ENCODE measurements around the gene IGSF5.
"Not testable (repeated sequence)": the region's sequence is repeated elsewhere in the genome, so short reads cannot be mapped to it uniquely, and the experiment has no call there.

Gene IGSF5

DNA sequence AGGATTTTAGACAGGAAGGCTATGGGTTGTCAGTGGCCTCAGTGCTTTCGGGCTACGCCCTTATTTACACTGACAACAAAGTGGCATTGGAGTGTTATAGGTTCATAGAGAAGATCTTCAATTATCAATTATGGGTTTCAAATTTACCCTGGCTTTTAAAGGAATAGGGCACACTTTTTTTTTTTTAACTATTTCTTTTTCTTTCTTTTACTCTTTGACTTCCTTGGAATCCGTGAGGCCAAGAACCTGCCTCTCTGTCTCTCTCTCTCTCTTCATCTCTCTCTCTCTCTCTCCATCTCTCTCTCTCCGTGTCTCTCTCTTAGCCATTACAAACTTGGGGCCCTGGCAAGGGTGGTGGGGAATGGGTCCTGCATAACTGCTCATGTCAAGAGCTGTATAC lies at the start of gene IGSF5:
Gene IGSF5 (plus strand): TSS at position 301 of the 400 bp plus-strand sequence. CDS start 327 bp downstream, outside the sequence.
- DNase-seq (ENCODE audit: low read depth) = not testable (repeated sequence)

DNA sequence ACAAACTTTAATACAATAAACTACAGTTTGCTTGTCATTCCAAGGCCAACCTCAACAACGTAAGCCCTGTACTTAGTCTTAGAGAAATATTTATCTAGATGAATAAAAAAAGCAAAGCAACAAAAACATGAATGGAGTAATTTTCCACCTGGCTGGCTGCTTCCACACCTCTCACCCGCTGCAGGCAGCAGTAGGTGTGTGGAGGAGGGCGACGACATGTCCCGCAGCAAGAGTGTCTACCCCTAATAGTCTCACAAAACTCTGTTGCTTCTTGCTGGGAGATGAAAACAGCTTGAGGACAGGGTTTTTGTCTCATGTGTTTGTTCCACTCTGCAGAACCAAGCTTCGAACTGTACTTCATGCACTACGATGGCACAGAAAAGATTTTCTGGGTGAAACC lies 48.8 kb upstream of the IGSF5 start:
- no peak for DNase-seq (ENCODE audit: low read depth)
- H3K4me3 ChIP-seq (ENCODE audit: low read length) = no peak overlapping the region
- TF ChIP-seq, protein P1, sequence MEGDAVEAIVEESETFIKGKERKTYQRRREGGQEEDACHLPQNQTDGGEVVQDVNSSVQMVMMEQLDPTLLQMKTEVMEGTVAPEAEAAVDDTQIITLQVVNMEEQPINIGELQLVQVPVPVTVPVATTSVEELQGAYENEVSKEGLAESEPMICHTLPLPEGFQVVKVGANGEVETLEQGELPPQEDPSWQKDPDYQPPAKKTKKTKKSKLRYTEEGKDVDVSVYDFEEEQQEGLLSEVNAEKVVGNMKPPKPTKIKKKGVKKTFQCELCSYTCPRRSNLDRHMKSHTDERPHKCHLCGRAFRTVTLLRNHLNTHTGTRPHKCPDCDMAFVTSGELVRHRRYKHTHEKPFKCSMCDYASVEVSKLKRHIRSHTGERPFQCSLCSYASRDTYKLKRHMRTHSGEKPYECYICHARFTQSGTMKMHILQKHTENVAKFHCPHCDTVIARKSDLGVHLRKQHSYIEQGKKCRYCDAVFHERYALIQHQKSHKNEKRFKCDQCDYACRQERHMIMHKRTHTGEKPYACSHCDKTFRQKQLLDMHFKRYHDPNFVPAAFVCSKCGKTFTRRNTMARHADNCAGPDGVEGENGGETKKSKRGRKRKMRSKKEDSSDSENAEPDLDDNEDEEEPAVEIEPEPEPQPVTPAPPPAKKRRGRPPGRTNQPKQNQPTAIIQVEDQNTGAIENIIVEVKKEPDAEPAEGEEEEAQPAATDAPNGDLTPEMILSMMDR (conservative IDR thresholded peaks at IDR 0.05; ENCODE audit: low read length) = no peak

More for the DNA sequence above, at the start of gene IGSF5:
- not testable (repeated sequence) for H3K4me3 ChIP-seq (ENCODE audit: low read length)

DNA sequence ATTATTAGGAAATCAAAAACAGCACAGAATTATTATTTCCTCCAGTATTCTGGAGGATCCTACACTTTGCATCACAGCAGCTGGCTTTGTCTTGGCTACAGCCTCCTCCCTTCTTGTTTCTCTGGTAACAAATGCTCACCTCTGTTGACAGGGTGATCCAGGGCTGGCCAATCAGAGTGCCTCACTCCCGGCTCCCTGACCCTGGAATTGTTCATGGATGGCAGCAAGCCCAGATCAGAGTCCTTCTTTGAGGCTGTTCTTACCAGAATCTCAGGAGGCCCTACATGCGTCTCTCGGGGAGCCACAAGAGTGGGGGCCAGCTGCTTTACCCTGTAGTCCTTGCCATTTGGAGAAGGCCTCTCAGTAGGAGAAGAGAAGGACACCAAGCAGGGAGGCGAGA lies 48.4 kb upstream of the IGSF5 start:
- TF ChIP-seq, protein P1 (conservative IDR thresholded peaks at IDR 0.05; ENCODE audit: low read length) = no peak
- no peak for DNase-seq (ENCODE audit: low read depth)
- H3K4me3 ChIP-seq (ENCODE audit: low read length) = no peak overlapping the region

DNA sequence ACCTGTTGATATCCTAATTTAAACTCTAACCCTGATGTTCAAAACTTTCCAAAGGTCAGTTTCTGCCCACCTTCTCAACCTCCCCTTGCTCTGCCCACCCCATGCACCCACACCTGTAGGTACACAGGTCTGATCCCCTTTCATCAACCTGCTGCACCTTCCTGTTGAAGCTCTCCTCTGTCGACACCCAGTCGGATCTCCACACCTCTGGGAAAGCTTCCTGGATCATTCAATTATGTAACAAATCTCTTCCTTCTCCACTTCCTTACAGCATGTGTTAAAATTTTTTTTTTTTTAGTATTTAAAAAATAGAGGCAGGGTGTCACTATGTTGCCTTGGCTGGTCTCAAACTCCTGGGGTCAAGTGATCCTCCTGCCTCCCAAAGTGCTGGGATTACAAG lies 44.7 kb upstream of the IGSF5 start:
- no peak overlapping the region for H3K4me3 ChIP-seq (ENCODE audit: low read length)
- TF ChIP-seq, protein P1 (conservative IDR thresholded peaks at IDR 0.05; ENCODE audit: low read length) = no peak
- no peak for DNase-seq (ENCODE audit: low read depth)

DNA sequence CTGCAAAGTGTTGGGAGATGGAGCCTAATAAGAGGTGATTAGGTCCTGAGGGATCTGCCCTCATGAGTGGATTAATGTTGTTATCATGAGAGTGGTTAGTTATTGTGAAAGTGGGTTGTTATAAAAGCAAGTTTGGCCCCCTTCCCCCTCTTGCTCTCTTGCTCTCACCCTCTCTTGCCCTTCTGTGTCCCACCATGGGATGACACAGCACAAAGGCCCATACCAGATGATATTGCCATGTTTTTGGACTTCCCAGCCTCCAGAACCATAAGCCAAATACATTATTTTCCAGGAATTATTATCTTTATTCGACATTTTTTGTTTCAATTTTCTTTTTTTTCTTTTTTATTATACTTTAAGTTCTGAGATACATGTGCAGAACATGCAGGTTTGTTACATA lies 41.4 kb upstream of the IGSF5 start:
- H3K4me3 ChIP-seq (ENCODE audit: low read length) = no peak overlapping the region
- TF ChIP-seq, protein P1 (conservative IDR thresholded peaks at IDR 0.05; ENCODE audit: low read length) = no peak
- DNase-seq (ENCODE audit: low read depth) = no peak

DNA sequence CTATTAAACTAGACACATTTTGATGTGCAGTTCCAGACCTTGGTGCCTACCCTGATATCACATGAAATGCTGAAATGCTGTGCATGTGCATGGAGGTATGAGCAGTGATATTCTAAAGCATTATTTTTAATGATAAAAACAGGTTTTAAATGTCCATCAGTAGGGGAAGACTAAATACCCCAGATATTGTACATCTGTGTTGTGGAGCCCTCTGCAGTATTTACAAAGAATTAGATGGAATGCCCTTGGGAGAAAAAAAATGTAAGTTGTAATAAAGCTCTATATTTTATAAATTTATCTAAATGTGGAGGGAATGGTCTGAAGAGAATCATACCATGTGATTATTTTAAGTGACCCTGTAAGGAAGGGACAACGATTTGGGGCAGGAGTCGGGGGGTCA lies 39.1 kb upstream of the IGSF5 start:
- TF ChIP-seq, protein P1 (conservative IDR thresholded peaks at IDR 0.05; ENCODE audit: low read length) = peak; percentile 44
- DNase-seq (ENCODE audit: low read depth) = peak; percentile 27
- H3K4me3 ChIP-seq (ENCODE audit: low read length) = no peak overlapping the region

DNA sequence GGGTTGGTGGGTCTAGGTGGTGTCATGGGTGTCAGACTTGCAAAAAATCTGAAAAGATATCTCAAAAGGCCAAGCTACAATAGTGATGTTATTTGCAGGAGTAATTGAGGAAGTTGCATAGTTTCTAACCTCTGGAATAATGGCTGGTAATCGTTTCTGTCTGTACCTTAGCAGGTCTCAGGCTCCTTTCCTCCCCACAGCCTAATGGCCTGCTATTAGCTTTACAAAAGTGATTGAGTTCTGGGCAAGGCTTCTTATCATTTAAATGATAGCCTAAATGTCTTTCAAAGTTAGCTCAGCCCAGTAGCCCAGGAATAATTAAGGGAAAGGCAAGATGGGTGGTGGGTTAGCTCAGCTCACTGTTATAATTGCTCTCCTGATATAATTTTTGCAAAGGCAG lies 37.7 kb upstream of the IGSF5 start:
- TF ChIP-seq, protein P1 (conservative IDR thresholded peaks at IDR 0.05; ENCODE audit: low read length) = no peak
- H3K4me3 ChIP-seq (ENCODE audit: low read length) = no peak overlapping the region
- DNase-seq (ENCODE audit: low read depth) = no peak

DNA sequence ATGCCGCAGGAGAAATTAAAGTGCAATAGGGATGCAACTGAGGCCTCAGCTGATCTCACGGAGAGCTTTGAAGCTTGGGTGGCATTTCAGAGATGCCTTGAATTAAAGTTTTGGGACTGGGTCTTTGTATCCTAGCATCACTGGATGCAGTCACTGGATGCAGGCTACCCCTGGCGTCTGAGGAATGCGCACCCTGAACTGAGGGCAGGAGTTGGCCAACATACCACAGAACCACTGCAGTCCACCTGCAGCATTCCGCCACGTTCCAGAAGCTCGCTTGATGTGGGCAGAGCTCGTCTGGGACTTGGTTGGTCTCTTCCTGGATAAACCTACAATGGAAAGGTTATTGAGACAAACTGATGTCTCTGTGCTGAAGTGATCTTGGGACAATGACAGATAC lies 34.1 kb upstream of the IGSF5 start:
- no peak for DNase-seq (ENCODE audit: low read depth)
- no peak overlapping the region for H3K4me3 ChIP-seq (ENCODE audit: low read length)
- TF ChIP-seq, protein P1 (conservative IDR thresholded peaks at IDR 0.05; ENCODE audit: low read length) = no peak

All from AG10803 (cell line).